CD14-positive monocyte (primary cell): ENCODE results near the gene FBXL16. TPM values are rescaled to one million over a fixed set of nuclear protein-coding genes. Genes with fewer than 3 reads are reported as not detected.
A peak's percentile ranks its signal among the peaks of the same experiment; 100 is the strongest.

Experiments used
- DNase-seq, 3 donors: peaks; one replicate each; pipeline ENCODE4 v3.0.0-alpha.2; 2011 to 2022
- H2AFZ ChIP-seq: 2 replicates; pipeline ENCODE4 v1.6.0; 2012; ENCODE audit warnings: mild to moderate bottlenecking, low read depth, low read length, inconsistent platforms; ENCODE audit not compliant: insufficient read depth, poor library complexity, severe bottlenecking
- H3K27ac ChIP-seq, 2 donors: 1 replicate in 1 of 2; 2 replicates in 1 of 2; pipeline ENCODE4 v1.5.1; 2012 to 2013; ENCODE audit warnings: low read length in 2 of 2, control low read depth in 1 of 2, inconsistent platforms in 1 of 2, low read depth in 1 of 2, mild to moderate bottlenecking in 1 of 2
- H3K27me3 ChIP-seq, 2 donors: one replicate each; pipeline versions ENCODE4 v1.6.0 to v1.6.1; 2011 to 2013; ENCODE audit warnings: low read length in 2 of 2; ENCODE audit not compliant: control insufficient read depth in 2 of 2, insufficient read depth in 2 of 2
- H3K36me3 ChIP-seq, 2 donors: replicated peaks in 1 of 2; 1 replicate in 1 of 2; 2 replicates in 1 of 2; pipeline versions ENCODE4 v1.5.1 to v1.6.1; 2012 to 2013; ENCODE audit warnings: low read length in 2 of 2, control low read depth in 1 of 2, inconsistent platforms in 1 of 2, mild to moderate bottlenecking in 1 of 2; ENCODE audit not compliant: insufficient read depth in 2 of 2, control insufficient read depth in 1 of 2
- H3K4me1 ChIP-seq, 2 donors: 1 replicate in 1 of 2; 2 replicates in 1 of 2; pipeline versions ENCODE4 v1.5.1 to v1.6.1; 2012 to 2013; ENCODE audit warnings: low read length in 2 of 2, control low read depth in 1 of 2, inconsistent platforms in 1 of 2, mild to moderate bottlenecking in 1 of 2, moderate library complexity in 1 of 2; ENCODE audit not compliant: insufficient read depth in 2 of 2, control insufficient read depth in 1 of 2
- H3K4me2 ChIP-seq: replicated peaks from 2 replicates; pipeline ENCODE3; 2012; ENCODE audit warnings: low read length, moderate library complexity, mild to moderate bottlenecking; ENCODE audit not compliant: poor library complexity, severe bottlenecking; ENCODE audit errors: extremely low read depth
- H3K4me3 ChIP-seq, 3 experiments: fragments of 200-600 bp in 1 of 3; sonication (generic) in 1 of 3; replicated peaks in 1 of 3; 1 replicate in 2 of 3; 2 replicates in 1 of 3; pipeline ENCODE4 v1.5.1; 2011 to 2013; ENCODE audit warnings: low read length in 3 of 3, mild to moderate bottlenecking in 3 of 3, control low read depth in 2 of 3, low read depth in 2 of 3, inconsistent platforms in 1 of 3, moderate library complexity in 1 of 3
- H3K79me2 ChIP-seq: 2 replicates; pipeline ENCODE4 v1.6.0; 2012; ENCODE audit warnings: mild to moderate bottlenecking, control low read depth, inconsistent platforms, low read length, moderate library complexity; ENCODE audit not compliant: insufficient read depth
- H3K9ac ChIP-seq: 2 replicates; pipeline ENCODE4 v1.6.0; 2017; ENCODE audit warnings: low read length, mild to moderate bottlenecking; ENCODE audit not compliant: insufficient read depth, poor library complexity, severe bottlenecking
- H3K9me3 ChIP-seq, 2 donors: replicated peaks in 1 of 2; 1 replicate in 1 of 2; 2 replicates in 1 of 2; pipeline versions ENCODE4 v1.5.1 to v1.6.1; 2012 to 2013; ENCODE audit warnings: low read length in 2 of 2, control low read depth in 1 of 2; ENCODE audit not compliant: control insufficient read depth in 1 of 2, insufficient read depth in 1 of 2
- H4K20me1 ChIP-seq: 2 replicates; pipeline ENCODE4 v1.6.0; 2012; ENCODE audit warnings: mild to moderate bottlenecking, low read length, control low read depth, moderate library complexity; ENCODE audit not compliant: insufficient read depth
- H3K27ac Mint-ChIP-seq, 7 donors: one replicate each; pipeline ENCODE4 v1.8.0; 2020; ENCODE audit warnings: mild to moderate bottlenecking in 7 of 7, mixed read lengths in 7 of 7, moderate library complexity in 6 of 7, inconsistent platforms in 2 of 7
- H3K27me3 Mint-ChIP-seq, 3 donors: one replicate each; pipeline ENCODE4 v1.8.0; 2021 to 2022; ENCODE audit warnings: low read depth in 3 of 3, mild to moderate bottlenecking in 3 of 3, mixed read lengths in 3 of 3, moderate library complexity in 3 of 3, inconsistent platforms in 1 of 3
- H3K36me3 Mint-ChIP-seq, 2 donors: one replicate each; pipeline ENCODE4 v1.8.0; 2020; ENCODE audit warnings: mixed read lengths in 2 of 2, inconsistent platforms in 1 of 2, mild to moderate bottlenecking in 1 of 2
- H3K4me1 Mint-ChIP-seq: one replicate; pipeline ENCODE4 v1.8.0; 2020; ENCODE audit warnings: mild to moderate bottlenecking, mixed read lengths
- H3K4me3 Mint-ChIP-seq, 2 donors: one replicate each; pipeline ENCODE4 v1.8.0; 2020; ENCODE audit warnings: mild to moderate bottlenecking in 2 of 2, mixed read lengths in 2 of 2, moderate library complexity in 1 of 2
- H3K9me3 Mint-ChIP-seq, 7 donors: one replicate each; pipeline ENCODE4 v1.8.0; 2020 to 2022; ENCODE audit warnings: mixed read lengths in 7 of 7, mild to moderate bottlenecking in 6 of 7, moderate library complexity in 6 of 7, inconsistent platforms in 2 of 7
- WGBS: methylation state at CpG from one replicate; pipeline ENCODE4 v1.1.5; 2013; ENCODE audit warnings: missing lambda C conversion rate; ENCODE audit not compliant: insufficient coverage; 5-methylcytosine and 5-hydroxymethylcytosine counted together
- intact Hi-C, 2 donors: fragments of 100-400 bp; cut with micrococcal nuclease; formaldehyde crosslinking; loops; one replicate each; pipeline versions ENCODE4 v1.15.0 to v1.15.1; 2023
- polyA plus RNA-seq, 3 donors: library from polyadenylated mRNA; depleted of rRNA in 1 of 3; unstranded in 2 of 3; stranded (reverse) in 1 of 3; fragments of 300-500 nt in 2 of 3; fragments of >200 nt in 1 of 3; fragmentation: Illumina TruSeq in 2 of 3; gene quantifications; 1 replicate in 2 of 3; 2 replicates in 1 of 3; pipeline ENCODE4 v1.2.3, GENCODE V29; 2012 to 2021
- TF ChIP-seq, protein P1 (sequence below): fragments of 200-600 bp; IDR thresholded peaks from one replicate; pipeline ENCODE4 v1.8.0; 2022; ENCODE audit warnings: antibody characterized with exemption, mild to moderate bottlenecking

FBXL16 gene
- polyA plus RNA-seq, 3 donors: 0.28 to 1.0 (median 0.49) TPM

DNA sequence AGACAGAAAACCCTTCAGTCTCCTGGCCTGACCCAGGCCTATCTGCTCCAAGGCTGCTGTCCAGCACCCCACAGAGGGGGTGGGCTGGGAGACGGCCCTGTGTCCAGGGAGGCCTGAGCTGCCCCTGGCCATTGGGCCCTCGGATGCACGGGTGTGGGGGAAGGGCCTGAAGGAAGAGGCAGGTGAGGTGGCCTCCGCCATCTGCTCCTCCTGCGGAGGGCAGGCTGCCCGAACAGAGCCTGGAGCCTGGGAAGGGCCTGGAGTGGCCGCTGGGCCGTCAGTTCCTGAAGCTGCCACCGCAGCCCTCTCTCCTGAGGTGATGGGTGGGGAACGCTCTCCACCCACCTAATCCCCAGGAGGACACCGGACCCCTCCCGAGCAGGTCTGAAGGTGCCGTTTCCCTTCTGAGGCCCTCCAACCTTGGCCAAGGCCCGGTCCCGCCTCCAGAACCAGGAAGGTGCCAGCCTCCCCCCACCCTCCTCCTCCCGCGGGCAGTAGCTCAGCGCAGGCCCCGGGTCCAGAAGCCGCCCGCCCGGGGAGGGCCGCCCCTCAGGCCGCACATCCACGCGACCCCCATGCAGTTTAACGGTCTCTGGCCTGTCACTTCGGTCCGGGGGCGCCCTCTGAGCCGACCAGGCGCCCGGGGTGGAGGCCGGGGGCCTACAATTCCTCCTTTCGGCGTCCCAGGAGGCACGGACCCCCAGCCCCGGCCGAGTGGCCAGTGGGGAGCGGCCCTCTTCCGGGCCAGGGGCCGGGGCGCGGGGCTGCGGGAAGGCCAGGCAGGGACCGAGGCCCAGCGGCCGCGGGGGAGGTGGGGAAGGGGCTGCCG is 835 bp downstream of the FBXL16 start:
- Histone ChIP-seq H3K27ac (no peak overlapping the region), H3K79me2 (no peaks in the 10 kb centered on the region), H3K27me3 (peaks cover 10 to 84% of the 10 kb centered on the region in 2 donors), H3K9me3 (peaks cover 0 to 4% of the 10 kb centered on the region in 2 donors), H2AFZ (no peak overlapping the region), H3K4me3 (no peak overlapping the region), H3K4me1 (no peaks in the 10 kb centered on the region), H4K20me1 (no peaks in the 10 kb centered on the region), H3K36me3 (no peaks in the 10 kb centered on the region), H3K4me2 (no peak overlapping the region), H3K9ac (no peak overlapping the region)
- WGBS: 18% methylated on average over 33 of the region's 50 CpGs
- no peak for DNase-seq
- intact Hi-C loops: no loop called here
- TF ChIP-seq, protein P1, sequence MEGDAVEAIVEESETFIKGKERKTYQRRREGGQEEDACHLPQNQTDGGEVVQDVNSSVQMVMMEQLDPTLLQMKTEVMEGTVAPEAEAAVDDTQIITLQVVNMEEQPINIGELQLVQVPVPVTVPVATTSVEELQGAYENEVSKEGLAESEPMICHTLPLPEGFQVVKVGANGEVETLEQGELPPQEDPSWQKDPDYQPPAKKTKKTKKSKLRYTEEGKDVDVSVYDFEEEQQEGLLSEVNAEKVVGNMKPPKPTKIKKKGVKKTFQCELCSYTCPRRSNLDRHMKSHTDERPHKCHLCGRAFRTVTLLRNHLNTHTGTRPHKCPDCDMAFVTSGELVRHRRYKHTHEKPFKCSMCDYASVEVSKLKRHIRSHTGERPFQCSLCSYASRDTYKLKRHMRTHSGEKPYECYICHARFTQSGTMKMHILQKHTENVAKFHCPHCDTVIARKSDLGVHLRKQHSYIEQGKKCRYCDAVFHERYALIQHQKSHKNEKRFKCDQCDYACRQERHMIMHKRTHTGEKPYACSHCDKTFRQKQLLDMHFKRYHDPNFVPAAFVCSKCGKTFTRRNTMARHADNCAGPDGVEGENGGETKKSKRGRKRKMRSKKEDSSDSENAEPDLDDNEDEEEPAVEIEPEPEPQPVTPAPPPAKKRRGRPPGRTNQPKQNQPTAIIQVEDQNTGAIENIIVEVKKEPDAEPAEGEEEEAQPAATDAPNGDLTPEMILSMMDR: no peak
- Mint-ChIP-seq H3K36me3 (no peaks in the 10 kb centered on the region), H3K27ac (no peak overlapping the region), H3K9me3 (peaks cover 0 to 8% (median 0%) of the 10 kb centered on the region in 7 donors), H3K27me3 (peaks cover 69 to 89% (median 82%) of the 10 kb centered on the region in 3 donors), H3K4me3 (peak overlapping the region in 1 of 2 donors; percentile 76), H3K4me1 (no peaks in the 10 kb centered on the region)

- H3K4me2 ChIP-seq: no peak overlapping the region
- H3K36me3 ChIP-seq: no peaks in the 10 kb centered on the region
- Mint-ChIP-seq H3K4me3 (peak overlapping the region in 1 of 2 donors; percentile 76), H3K36me3 (no peaks in the 10 kb centered on the region), H3K27ac (no peak overlapping the region), H3K27me3 (peaks cover 66 to 89% (median 83%) of the 10 kb centered on the region in 3 donors), H3K9me3 (peaks cover 0 to 8% (median 0%) of the 10 kb centered on the region in 7 donors), H3K4me1 (no peaks in the 10 kb centered on the region)
- H3K27me3 ChIP-seq: peaks cover 10 to 83% of the 10 kb centered on the region in 2 donors
- H3K27ac ChIP-seq: no peak overlapping the region
- no peak overlapping the region for H2AFZ ChIP-seq
- no peak overlapping the region for H3K9ac ChIP-seq
- H3K4me3 ChIP-seq: no peak overlapping the region
- TF ChIP-seq, protein P1: no peak
- intact Hi-C loops: no loop called here
- 86% methylated on average over 1 of the region's 7 CpGs for WGBS
- no peaks in the 10 kb centered on the region for H3K4me1 ChIP-seq
- no peaks in the 10 kb centered on the region for H4K20me1 ChIP-seq
- H3K9me3 ChIP-seq: peaks cover 0 to 4% of the 10 kb centered on the region in 2 donors
- DNase-seq: no peak
- no peaks in the 10 kb centered on the region for H3K79me2 ChIP-seq
Observed at GRCh38 chr16:704047-704446, 1.6 kb downstream of the FBXL16 start.
